NCI-H2227 (cell line): ENCODE data around the gene CMIP.
A peak's percentile ranks its signal among the peaks of the same experiment; 100 is the strongest.
"Not testable (repeated sequence)": the region's sequence is repeated elsewhere in the genome, so short reads cannot be mapped to it uniquely, and the experiment has no call there.

Source experiments
- DNase-seq: peaks from one replicate; lab custom pipeline; 2025; ENCODE audit not compliant: unreplicated experiment; lab: John Stamatoyannopoulos, UW

CMIP gene

DNA sequence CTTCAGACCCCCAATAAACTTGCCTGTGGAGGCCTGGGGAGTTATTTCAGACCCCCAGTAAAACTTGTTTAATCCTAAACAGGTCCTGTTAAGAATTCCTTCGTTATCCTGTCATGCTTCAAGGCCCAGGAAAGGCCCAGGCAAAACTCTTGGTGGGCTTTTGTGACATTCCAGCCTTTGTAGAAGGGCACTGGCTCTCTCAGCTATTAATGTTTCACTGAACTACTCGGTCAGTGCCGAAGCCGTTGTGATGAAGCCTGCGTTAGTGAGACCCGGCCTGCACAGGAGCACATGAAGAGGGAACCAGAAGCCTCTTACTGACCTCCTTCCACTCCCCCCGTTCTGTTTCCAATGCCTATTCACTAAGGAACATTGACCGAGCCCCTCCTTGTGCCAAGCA lies 287.0 kb downstream of the CMIP start:
- no peak for DNase-seq

DNA sequence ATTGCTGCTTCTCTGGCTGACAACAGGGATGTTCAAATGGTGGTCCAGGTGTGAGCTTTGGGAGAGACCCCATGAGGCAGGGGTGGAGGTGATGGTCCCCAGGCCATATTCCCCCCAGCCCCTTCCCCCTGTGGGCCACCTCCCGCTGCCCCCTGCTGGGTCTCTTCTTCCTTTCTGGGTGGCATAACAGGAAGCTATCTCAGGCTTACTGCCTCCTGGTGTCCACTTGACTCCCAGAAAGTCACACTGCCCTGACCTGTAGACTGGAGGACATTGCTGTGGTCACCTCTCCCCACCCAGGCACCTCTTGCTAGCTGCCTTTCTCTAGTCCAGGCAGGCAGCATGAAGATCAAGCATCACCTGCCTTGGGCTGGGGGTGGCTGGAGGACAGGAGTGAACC lies 288.1 kb downstream of the CMIP start:
- DNase-seq: no peak

DNA sequence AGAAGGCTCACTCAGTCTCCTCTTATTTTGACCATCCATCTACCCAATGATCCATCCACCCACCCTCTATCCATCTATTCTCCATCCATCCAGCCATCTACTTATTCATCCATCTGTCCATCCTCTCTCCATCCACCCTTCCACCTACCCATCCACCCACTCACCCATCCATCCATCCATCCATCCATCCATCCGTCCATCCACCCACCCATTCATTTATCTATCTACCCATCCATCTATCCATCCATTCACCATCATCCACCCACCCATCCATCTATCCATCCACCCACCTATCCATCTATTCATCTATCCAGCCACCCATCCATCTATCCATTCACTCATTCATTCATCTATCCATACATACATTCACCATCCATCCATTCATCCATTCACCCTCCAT lies 288.7 kb downstream of the CMIP start:
- no peak for DNase-seq

- no peak for DNase-seq
These were observed 290.2 kb downstream of the CMIP start for GRCh38 chr16:81734632-81735434.

DNA sequence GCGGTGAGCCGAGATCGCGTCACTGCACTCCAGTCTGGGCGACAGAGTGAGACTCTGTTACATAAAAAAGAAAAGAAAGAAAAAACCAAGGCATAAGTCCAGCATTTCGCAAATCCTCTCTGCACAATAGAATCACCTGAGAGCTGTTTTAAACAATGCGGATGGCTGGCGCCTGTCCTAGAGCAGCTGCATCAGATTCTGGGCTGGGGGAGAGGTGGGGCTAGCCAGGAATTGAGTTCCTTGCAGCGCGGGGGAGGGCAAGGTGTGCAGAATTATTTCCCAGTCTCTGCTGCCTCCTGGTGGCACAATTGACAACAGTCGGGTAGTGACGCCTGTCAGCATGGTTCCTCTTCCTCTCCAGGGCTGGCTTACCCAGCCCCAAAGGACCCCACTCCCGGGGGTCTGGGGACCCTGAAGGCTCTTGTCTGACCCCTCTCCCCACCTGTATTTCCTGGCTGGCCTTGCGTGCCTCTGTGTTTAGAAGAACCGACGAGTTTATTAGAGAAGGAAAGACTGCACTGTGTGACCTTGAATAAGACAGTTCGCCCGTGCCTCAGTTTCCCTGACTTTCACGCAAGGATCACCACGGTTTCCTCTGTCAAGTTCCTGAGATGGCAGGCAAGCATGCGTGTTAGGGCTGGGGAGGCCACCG lies 293.4 kb downstream of the CMIP start:
- peak; percentile 85 for DNase-seq

DNA sequence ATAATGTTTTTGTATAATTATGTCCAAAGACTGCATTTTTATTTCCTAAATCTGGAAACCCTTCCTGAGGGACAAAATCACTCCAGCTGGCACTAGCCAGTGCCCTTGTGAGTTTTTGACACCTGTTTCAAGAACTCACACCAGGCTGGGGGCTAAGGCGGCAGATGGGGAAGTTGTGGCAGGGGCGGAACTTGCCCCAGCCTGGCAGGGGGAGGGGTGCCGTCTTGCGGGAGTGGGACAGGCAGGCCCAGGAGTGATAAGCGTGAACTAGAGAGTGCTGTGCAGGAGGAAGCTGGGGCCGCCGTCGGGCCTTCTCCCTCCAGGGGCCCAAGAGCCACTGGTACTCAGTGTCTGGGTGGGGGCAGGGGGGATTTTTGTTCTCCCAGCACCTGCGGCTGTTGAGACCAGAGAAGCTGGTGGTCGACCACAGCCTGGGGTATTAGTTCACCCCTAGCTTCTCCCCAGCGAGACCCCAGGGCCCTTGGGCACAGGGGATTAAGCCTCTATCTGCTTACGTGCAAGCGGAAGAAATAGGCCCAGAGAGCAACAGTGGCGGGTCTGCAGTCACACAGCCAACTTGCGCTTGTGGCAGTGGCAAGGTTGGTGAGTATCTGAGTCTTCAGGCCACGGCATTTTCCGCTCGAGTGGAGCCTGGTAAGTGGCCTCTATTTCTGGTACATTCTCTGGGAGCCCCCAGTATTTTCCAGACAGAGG lies 294.3 kb downstream of the CMIP start:
- no peak for DNase-seq

GRCh38 chr16:81739503-81739902 lies 294.9 kb downstream of the CMIP start:
- DNase-seq: no peak

DNA sequence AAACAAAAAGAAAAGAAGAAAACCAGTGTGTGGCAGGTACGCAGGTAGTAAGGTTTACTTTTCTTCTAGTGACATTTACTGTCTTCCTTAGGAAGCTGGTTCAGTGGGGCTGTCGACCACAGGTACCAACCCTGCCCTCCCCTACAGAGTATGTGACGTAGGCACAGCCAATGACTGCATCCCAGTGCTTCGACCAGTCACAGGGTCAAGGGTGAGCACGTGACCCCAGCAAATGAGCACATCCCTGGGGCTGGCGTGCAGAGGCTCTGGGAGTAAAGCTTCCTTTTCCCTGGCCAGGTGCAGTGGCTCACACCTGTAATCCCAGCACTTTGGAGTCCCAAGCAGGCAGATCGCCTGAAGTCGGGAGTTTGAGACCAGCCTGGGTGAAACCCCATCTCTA lies 295.6 kb downstream of the CMIP start:
- peak; percentile 8 for DNase-seq

GRCh38 chr16:81741430-81741770 lies 296.8 kb downstream of the CMIP start:
- not testable (repeated sequence) for DNase-seq

DNA sequence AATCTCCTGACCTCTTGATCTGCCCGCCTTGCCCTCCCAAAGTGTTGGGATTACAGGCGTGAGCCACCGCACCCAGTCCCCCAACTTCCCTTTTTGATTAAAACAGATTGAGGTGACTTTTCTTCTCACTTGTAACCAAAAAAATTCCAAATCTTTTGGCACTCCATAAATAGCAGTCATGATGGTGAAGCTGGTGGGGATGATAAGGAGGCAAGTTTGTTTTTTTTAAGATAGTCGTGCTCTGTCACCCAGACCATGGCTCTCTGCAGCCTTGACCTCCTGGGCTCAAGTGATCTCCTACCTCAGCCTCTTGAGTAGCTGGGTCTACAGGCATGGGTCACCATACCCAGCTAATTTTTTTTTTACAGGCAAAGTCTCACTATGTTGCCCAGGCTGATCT lies 299.8 kb downstream of the CMIP start:
- DNase-seq: no peak

- DNase-seq: no peak
These were observed 300.3 kb downstream of the CMIP start for GRCh38 chr16:81744911-81745310.

DNA sequence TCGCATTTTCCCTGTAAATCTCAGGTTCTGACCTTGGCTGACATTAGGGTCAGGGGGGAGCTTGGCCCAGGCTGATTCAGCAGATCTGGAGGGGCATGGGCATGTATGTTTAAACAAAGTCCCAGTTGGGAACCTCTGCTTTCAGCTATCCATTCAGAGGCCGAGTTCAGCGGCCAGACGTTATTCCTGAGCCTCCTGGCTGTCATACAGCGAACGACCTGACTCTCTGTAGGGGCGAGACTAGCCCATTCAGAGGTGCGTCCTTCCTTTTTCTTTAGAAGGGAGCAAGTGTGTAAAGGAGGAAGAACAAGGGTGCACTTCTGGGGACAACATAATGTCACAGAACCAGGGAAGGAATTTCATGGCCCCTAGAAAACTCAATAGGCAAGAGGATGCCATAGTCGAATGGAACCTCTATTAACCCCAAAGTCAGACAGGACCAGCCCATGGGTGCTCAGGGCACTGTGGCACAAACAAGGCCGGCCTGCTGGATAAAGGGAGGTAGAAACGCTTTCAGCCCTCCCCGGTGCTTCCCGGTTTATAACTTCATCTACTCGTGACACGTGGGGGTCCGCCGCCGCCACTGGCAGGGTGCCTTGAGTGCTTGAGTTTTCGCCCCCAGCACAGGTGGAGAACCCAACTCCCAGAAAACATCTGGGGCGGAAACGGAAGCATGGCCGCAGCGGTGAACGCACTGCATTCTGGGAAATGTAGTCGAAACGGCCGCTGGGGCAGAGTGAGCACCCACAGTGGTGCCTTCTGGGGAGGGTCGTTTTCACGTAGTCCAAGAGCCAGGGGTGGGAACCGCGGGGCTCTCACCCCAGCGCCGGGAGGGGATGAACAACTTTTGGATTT lies 301.3 kb downstream of the CMIP start:
- DNase-seq: peak; percentile 81

- no peak for DNase-seq
These were observed 302.0 kb downstream of the CMIP start for GRCh38 chr16:81746566-81746965.

GRCh38 chr16:81748476-81749198 lies 304.0 kb downstream of the CMIP start:
- no peak for DNase-seq

DNA sequence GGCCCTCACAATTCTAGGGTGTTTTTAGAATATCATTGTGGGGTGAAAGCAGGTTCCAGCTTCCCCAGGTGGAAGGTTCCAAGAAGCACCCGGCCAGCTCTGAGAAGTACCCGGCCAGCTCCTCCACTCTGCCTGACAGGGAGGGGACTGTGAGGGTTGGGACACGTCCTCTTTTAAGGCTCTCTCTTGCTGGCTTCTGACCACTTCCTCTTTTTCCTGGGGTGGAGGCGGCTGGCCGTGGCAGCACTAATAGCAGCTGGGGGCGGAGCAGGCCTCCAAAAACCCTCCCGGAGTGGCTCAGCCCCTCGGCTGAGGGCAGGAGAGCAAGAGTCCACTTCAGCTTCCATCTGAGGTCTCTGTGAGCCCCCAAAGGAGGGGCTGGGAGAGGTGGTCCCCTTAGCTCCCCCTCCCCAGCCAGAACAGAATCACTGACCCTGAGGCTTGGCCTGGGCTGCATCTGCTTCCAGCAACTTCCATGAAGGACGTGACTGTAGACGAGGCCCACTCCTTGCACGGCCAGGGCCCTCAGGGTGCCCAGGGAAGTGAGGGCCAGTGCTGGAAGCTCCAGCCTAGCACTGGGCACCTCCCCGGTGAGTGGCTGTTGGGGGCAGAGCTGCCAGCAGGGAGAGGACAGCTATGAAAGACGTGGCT lies 307.7 kb downstream of the CMIP start:
- DNase-seq: no peak

- no peak for DNase-seq
These were observed 308.2 kb downstream of the CMIP start for GRCh38 chr16:81752876-81753227.

DNA sequence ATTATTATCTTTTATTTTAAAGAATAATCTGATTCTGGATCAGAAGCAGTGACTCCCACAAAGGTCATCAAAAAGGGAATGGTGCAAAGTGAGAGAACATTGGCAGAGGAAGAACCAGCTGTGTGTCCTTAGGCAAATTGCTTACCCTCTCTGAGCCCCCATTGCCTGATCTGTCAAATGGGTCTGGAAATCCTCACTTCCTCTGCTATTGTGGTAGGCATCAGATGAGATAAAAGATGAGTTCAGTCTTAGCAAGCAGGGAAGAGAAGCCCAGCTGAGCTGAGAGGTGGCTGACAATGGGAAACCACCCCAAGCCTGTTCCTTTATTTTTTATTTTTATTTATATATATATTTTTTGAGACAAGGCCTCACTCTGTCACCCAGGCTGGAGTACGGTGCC lies 310.2 kb downstream of the CMIP start:
- DNase-seq: no peak

GRCh38 chr16:81755915-81756614 lies 311.5 kb downstream of the CMIP start:
- DNase-seq: no peak

GRCh38 chr16:81756615-81757356 lies 312.2 kb downstream of the CMIP start:
- no peak for DNase-seq
